ENCODE results near the gene USP13.

The USP13 gene

DNA sequence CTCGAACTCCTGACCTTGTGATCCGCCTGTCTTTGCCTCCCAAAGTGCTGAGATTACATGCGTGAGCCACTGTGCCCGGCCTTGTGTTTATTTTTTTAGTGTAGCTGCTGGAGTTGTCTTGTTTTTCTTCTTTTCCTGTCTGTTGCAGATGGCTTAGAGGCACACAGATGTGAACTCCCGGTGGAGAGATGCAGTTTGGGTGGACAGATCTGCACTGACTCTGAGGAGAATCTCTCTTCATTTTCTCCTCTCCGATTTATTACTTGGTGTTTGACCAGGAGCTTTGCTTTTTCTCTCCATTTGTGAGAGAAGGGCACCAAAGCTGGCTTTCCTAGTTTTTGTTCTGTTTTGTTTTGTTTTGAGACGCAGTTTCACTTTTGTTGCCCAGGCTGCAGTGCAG lies 62.7 kb downstream of the USP13 start:
- Histone ChIP-seq H3K9me2 (replicated peaks; ENCODE audit: low read depth, low read length) (no peaks in the 10 kb centered on the region), H3K9me3 (ENCODE audit: insufficient read depth, low read depth, low read length) (no peaks in the 10 kb centered on the region), H3F3A (ENCODE audit: low read depth) (no peaks in the 10 kb centered on the region; the same call in 1 of the 2 replicates), H3K36me3 (ENCODE audit: insufficient read depth, low read length) (peaks cover 14% of the 10 kb centered on the region), H2AFZ (ENCODE audit: low read length) (no peak overlapping the region), H3K27me3 (ENCODE audit: insufficient read depth, low read length, poor library complexity, severe bottlenecking) (no peaks in the 10 kb centered on the region), H3K4me3 (ENCODE audit: low read length, poor library complexity, severe bottlenecking) (no peak overlapping the region), H3K79me2 (ENCODE audit: insufficient read depth, low read length) (peaks cover 3% of the 10 kb centered on the region; the same call in 1 of the 2 replicates), H3K9ac (ENCODE audit: low read depth, low read length, poor library complexity, severe bottlenecking) (no peak overlapping the region), H4K20me1 (ENCODE audit: insufficient read depth, low read length, poor library complexity, severe bottlenecking) (no peaks in the 10 kb centered on the region), H3K4me2 (ENCODE audit: low read depth, low read length, poor library complexity, severe bottlenecking) (no peak overlapping the region), H3K4me1 (ENCODE audit: insufficient read depth, low read length, poor library complexity, severe bottlenecking) (peaks cover 3% of the 10 kb centered on the region)
- TF ChIP-seq EZH2phosphoT487 (IDR thresholded peaks at IDR 0.05; ENCODE audit: borderline replicate concordance) = no peak
- TF ChIP-seq, protein P1, sequence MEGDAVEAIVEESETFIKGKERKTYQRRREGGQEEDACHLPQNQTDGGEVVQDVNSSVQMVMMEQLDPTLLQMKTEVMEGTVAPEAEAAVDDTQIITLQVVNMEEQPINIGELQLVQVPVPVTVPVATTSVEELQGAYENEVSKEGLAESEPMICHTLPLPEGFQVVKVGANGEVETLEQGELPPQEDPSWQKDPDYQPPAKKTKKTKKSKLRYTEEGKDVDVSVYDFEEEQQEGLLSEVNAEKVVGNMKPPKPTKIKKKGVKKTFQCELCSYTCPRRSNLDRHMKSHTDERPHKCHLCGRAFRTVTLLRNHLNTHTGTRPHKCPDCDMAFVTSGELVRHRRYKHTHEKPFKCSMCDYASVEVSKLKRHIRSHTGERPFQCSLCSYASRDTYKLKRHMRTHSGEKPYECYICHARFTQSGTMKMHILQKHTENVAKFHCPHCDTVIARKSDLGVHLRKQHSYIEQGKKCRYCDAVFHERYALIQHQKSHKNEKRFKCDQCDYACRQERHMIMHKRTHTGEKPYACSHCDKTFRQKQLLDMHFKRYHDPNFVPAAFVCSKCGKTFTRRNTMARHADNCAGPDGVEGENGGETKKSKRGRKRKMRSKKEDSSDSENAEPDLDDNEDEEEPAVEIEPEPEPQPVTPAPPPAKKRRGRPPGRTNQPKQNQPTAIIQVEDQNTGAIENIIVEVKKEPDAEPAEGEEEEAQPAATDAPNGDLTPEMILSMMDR (conservative IDR thresholded peaks at IDR 0.05; ENCODE audit: low read length) = no peak

DNA sequence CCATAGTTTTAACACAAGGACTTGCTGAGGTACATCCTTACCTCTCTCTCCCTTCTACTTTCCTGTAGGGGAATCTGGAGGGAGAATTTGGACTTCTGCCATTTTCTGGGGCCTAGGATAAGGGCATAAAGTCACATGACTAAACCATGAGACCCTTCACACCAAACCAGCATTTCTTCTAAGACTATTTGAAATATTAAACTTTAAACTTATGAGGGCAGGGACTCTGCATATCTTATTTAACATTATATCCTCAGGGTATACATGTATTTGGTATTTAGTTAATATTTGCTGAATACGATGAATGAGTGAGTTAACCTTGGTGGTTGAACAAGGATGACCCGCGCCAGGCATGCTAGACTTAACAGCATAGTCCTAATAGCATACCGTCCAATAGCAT lies 63.4 kb downstream of the USP13 start:
- Histone ChIP-seq H3K27me3 (ENCODE audit: insufficient read depth, low read length, poor library complexity, severe bottlenecking) (no peaks in the 10 kb centered on the region), H3K4me3 (ENCODE audit: low read length, poor library complexity, severe bottlenecking) (no peak overlapping the region), H3K4me1 (ENCODE audit: insufficient read depth, low read length, poor library complexity, severe bottlenecking) (peaks cover 3% of the 10 kb centered on the region), H3F3A (ENCODE audit: low read depth) (no peaks in the 10 kb centered on the region; the same call in 1 of the 2 replicates), H2AFZ (ENCODE audit: low read length) (no peak overlapping the region), H3K9ac (ENCODE audit: low read depth, low read length, poor library complexity, severe bottlenecking) (no peak overlapping the region), H4K20me1 (ENCODE audit: insufficient read depth, low read length, poor library complexity, severe bottlenecking) (no peaks in the 10 kb centered on the region), H3K4me2 (ENCODE audit: low read depth, low read length, poor library complexity, severe bottlenecking) (no peak overlapping the region), H3K9me3 (ENCODE audit: insufficient read depth, low read depth, low read length) (no peaks in the 10 kb centered on the region), H3K9me2 (replicated peaks; ENCODE audit: low read depth, low read length) (no peaks in the 10 kb centered on the region), H3K79me2 (ENCODE audit: insufficient read depth, low read length) (peaks cover 3% of the 10 kb centered on the region; the same call in 1 of the 2 replicates), H3K36me3 (ENCODE audit: insufficient read depth, low read length) (peaks cover 12% of the 10 kb centered on the region; the same call in 1 of the 2 replicates)
- TF ChIP-seq EZH2phosphoT487 (IDR thresholded peaks at IDR 0.05; ENCODE audit: borderline replicate concordance) = no peak
- TF ChIP-seq, protein P1 (conservative IDR thresholded peaks at IDR 0.05; ENCODE audit: low read length) = no peak

DNA sequence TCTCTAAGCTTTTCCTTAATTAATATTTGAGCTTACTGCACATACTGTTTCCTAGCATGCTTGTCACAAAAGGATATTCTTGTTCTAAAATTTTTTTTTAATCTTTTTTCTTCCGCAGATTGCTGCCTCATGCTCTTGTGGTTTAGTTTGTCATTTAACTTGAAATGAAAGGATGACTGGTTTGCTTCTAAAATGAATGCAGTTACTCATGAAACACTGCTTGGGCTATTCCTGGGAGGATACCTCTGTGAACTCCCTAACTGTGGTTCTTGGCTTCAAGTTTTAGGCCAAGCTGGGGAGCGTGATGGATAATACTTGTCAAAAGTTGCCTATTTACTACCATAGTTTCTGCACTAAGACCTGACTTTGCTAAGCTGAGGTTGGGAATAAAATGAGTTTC lies 64.0 kb downstream of the USP13 start:
- no peaks in the 10 kb centered on the region; the same call in 1 of the 2 replicates for H3F3A ChIP-seq (ENCODE audit: low read depth)
- peaks cover 3% of the 10 kb centered on the region; the same call in 1 of the 2 replicates for H3K79me2 ChIP-seq (ENCODE audit: insufficient read depth, low read length)

More for the DNA sequence above, 64.0 kb downstream of the USP13 start:
- Histone ChIP-seq H3K9ac (ENCODE audit: low read depth, low read length, poor library complexity, severe bottlenecking) (no peak overlapping the region), H3K4me1 (ENCODE audit: insufficient read depth, low read length, poor library complexity, severe bottlenecking) (peaks cover 3% of the 10 kb centered on the region), H3K27me3 (ENCODE audit: insufficient read depth, low read length, poor library complexity, severe bottlenecking) (no peaks in the 10 kb centered on the region), H3K9me2 (replicated peaks; ENCODE audit: low read depth, low read length) (no peaks in the 10 kb centered on the region), H3K36me3 (ENCODE audit: insufficient read depth, low read length) (peaks cover 17% of the 10 kb centered on the region; the same call in 1 of the 2 replicates), H4K20me1 (ENCODE audit: insufficient read depth, low read length, poor library complexity, severe bottlenecking) (no peaks in the 10 kb centered on the region), H3K4me2 (ENCODE audit: low read depth, low read length, poor library complexity, severe bottlenecking) (no peak overlapping the region), H3K9me3 (ENCODE audit: insufficient read depth, low read depth, low read length) (no peaks in the 10 kb centered on the region), H2AFZ (ENCODE audit: low read length) (no peak overlapping the region), H3K4me3 (ENCODE audit: low read length, poor library complexity, severe bottlenecking) (no peak overlapping the region)
- TF ChIP-seq, protein P1 (conservative IDR thresholded peaks at IDR 0.05; ENCODE audit: low read length) = no peak
- TF ChIP-seq EZH2phosphoT487 (IDR thresholded peaks at IDR 0.05; ENCODE audit: borderline replicate concordance) = no peak
